Measurements from ENCODE around the gene GOLGB1. TPM values are rescaled to one million over a fixed set of nuclear protein-coding genes. Genes with fewer than 3 reads are reported as not detected.

The GOLGB1 gene
- total RNA-seq, 1 experiment from 2014 or later, result 31.3 TPM

- H3K36me3 ChIP-seq (ENCODE audit: control insufficient read depth in 1 of 2, insufficient read depth in 2 of 2, low read length in 2 of 2), result no peaks in the 10 kb centered on the region
- no peak overlapping the region for H2AFZ ChIP-seq (ENCODE audit: low read depth, low read length, poor library complexity, severe bottlenecking)
- no peak for TF ChIP-seq SIN3A (IDR thresholded peaks at IDR 0.05; ENCODE audit: low read depth)
- no peak for TF ChIP-seq ZFX (IDR thresholded peaks at IDR 0.05)
- no peak for TF ChIP-seq POLR2A (IDR thresholded peaks at IDR 0.05; ENCODE audit: borderline replicate concordance, extremely low read depth, insufficient read depth, insufficient read length)
- no peak for TF ChIP-seq EZH2 (IDR thresholded peaks at IDR 0.05)
- TF ChIP-seq SRF (IDR thresholded peaks at IDR 0.05; ENCODE audit: low read depth), result no peak
- no peak for TF ChIP-seq EGR1 (IDR thresholded peaks at IDR 0.05; ENCODE audit: low read depth)
- no peak for TF ChIP-seq EZH2phosphoT487 (IDR thresholded peaks at IDR 0.05; ENCODE audit: borderline replicate concordance)
- TF ChIP-seq ZBTB33 (IDR thresholded peaks at IDR 0.05; ENCODE audit: extremely low read depth, insufficient replicate concordance, low read length), result no peak
- TF ChIP-seq ZNF274 (IDR thresholded peaks at IDR 0.05; ENCODE audit: low read depth, low read length), result no peak
- no peak for TF ChIP-seq JUND (IDR thresholded peaks at IDR 0.05)
- TF ChIP-seq FOSL1 (IDR thresholded peaks at IDR 0.05; ENCODE audit: low read depth), result no peak
- no peak for TF ChIP-seq YY1 (IDR thresholded peaks at IDR 0.05; ENCODE audit: extremely low read depth, insufficient replicate concordance, low read depth, low read length)
- no peak for TF ChIP-seq CBX3 (IDR thresholded peaks at IDR 0.05; ENCODE audit: low read depth)
- TF ChIP-seq CTCF (IDR thresholded peaks at IDR 0.05 in 2 of 3, conservative IDR thresholded peaks at IDR 0.05 in 1 of 3; ENCODE audit: borderline replicate concordance in 1 of 3, insufficient read depth in 1 of 3, low read depth in 2 of 3, low read length in 2 of 3), result no peak
- no peak for TF ChIP-seq REST (IDR thresholded peaks at IDR 0.05; ENCODE audit: low read depth)
- no peak for TF ChIP-seq ELF1 (IDR thresholded peaks at IDR 0.05; ENCODE audit: borderline replicate concordance, low read depth)
- TF ChIP-seq SP1 (IDR thresholded peaks at IDR 0.05; ENCODE audit: low read depth), result no peak
- TF ChIP-seq MAX (IDR thresholded peaks at IDR 0.05), result no peak
- no peak for TF ChIP-seq RAD21 (IDR thresholded peaks at IDR 0.05; ENCODE audit: low read depth)
- no peak for TF ChIP-seq CEBPB (IDR thresholded peaks at IDR 0.05; ENCODE audit: low read depth)
- H3K9me3 ChIP-seq (ENCODE audit: control insufficient read depth in 1 of 2, insufficient read depth in 1 of 2, low read depth in 1 of 2, low read length in 2 of 2), result no peaks in the 10 kb centered on the region
- intact Hi-C loops (cut with micrococcal nuclease), result no loop called here
- H3K4me1 ChIP-seq (ENCODE audit: control insufficient read depth in 1 of 2, insufficient read depth in 2 of 2, low read length in 2 of 2), result no peaks in the 10 kb centered on the region
- H4K20me1 ChIP-seq (ENCODE audit: insufficient read depth), result no peaks in the 10 kb centered on the region
- H3K4me2 ChIP-seq (ENCODE audit: low read length), result no peak overlapping the region
- ChIA-PET POLR2A (no interaction called here), RAD21 (ENCODE audit: low non-redundant PET in 1 of 2, low total read pairs in 2 of 2, uncharacterized antibody in 2 of 2, unreplicated experiment in 2 of 2) (no interaction called here), CTCF (no interaction called here)
- H3K27ac ChIP-seq (ENCODE audit: low read depth, low read length), result no peak overlapping the region
- H3K9me2 ChIP-seq (ENCODE audit: insufficient read depth), result no peaks in the 10 kb centered on the region
- H3K27me3 ChIP-seq (ENCODE audit: insufficient read depth, low read length), result no peaks in the 10 kb centered on the region; the same call in 1 of the 2 replicates
- no peak overlapping the region for H3K4me3 ChIP-seq (replicated peaks in 1 of 2; ENCODE audit: low read depth in 1 of 2, low read length in 2 of 2)
- H3K9ac ChIP-seq (ENCODE audit: low read length), result no peak overlapping the region
- BruUV-seq (replicated peaks), result no TSS peak
- no peak for DNase-seq (ENCODE audit: low read depth, low spot score)
- H3K79me2 ChIP-seq (ENCODE audit: insufficient read depth, low read length), result no peaks in the 10 kb centered on the region
- ATAC-seq, result no peak
Observed at GRCh38 chr3:121627211-121627610, 122.3 kb downstream of the GOLGB1 start.
